ENCODE data around the gene RPS6KC1.

RPS6KC1 gene

DNA sequence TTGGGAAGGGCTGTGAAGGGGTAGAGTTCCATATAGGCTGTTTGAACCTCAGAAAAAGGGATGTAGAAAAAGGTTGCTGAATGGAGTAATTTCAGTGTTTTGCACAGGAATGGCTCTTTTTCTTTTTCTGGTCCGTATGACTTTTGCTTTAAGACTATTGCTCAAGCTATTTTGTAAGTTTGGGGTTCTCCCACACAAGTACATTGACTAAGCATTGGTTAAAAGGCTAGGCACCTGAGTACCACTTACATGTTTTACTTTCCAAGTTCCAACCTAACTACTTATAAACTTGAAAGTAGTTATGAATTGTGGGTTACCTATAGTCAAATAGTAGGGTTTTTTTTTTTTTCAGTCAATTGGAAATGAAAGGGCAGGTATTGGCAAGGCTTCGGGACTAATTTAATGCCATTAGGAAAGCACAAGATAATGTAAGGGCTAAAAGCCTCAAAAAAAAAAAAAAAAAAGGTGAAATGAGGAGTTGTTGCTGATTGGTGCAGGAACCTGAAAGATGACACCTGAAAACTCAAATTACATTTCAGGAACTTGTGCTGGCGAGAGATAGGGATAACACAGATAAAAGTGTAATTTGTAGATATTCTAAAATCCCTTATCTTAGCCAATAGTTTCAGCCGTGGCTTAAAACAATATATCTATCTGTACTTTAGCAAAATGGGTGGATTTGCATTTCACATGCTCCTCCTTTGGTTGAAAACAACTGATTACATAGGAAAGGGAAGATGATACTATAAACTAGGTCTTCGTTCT lies 209.5 kb downstream of the RPS6KC1 start:
- FAIRE-seq (no peak), DNase-seq (ENCODE audit: insufficient read length, low spot score) (no peak)
- no peak for TF ChIP-seq SPI1 (IDR thresholded peaks at IDR 0.05; ENCODE audit: low read depth, low read length)
- no peak for TF ChIP-seq POLR2AphosphoS5 (IDR thresholded peaks at IDR 0.05; ENCODE audit: low read depth, low read length)
- TF ChIP-seq PAX5 (IDR thresholded peaks at IDR 0.05; ENCODE audit: insufficient read depth, low read length, severe bottlenecking): no peak
- TF ChIP-seq POU2F2 (IDR thresholded peaks at IDR 0.05; ENCODE audit: low read depth, low read length): no peak
- TF ChIP-seq POLR2A (IDR thresholded peaks at IDR 0.05; ENCODE audit: low read depth, low read length): no peak
- TF ChIP-seq TAF1 (IDR thresholded peaks at IDR 0.05; ENCODE audit: low read depth, low read length): no peak

DNA sequence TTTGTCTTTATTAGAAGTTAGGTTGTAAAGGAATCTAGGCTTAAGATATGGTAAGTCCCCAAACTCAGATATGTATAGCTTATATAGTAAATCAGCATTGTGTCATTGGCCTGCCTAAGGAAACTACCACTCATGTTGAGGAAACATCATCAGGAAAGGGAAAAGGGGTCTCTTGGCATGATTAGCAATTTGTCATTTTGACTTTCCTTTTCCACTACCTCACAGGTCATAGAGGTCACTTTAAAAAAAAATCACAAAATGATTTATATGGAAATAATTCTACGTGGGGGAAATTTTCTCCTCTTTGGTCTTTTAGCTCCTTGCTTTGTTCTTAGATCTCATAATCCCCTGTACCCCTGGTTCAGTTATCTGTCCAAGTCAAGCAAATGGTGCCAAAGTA lies 213.5 kb downstream of the RPS6KC1 start:
- FAIRE-seq (no peak), DNase-seq (ENCODE audit: insufficient read length, low spot score) (no peak)
- TF ChIP-seq PAX5 (IDR thresholded peaks at IDR 0.05; ENCODE audit: insufficient read depth, low read length, severe bottlenecking) (no peak), TAF1 (IDR thresholded peaks at IDR 0.05; ENCODE audit: low read depth, low read length) (no peak), POLR2A (IDR thresholded peaks at IDR 0.05; ENCODE audit: low read depth, low read length) (no peak), POLR2AphosphoS5 (IDR thresholded peaks at IDR 0.05; ENCODE audit: low read depth, low read length) (no peak), SPI1 (IDR thresholded peaks at IDR 0.05; ENCODE audit: low read depth, low read length) (no peak), POU2F2 (IDR thresholded peaks at IDR 0.05; ENCODE audit: low read depth, low read length) (no peak)

DNA sequence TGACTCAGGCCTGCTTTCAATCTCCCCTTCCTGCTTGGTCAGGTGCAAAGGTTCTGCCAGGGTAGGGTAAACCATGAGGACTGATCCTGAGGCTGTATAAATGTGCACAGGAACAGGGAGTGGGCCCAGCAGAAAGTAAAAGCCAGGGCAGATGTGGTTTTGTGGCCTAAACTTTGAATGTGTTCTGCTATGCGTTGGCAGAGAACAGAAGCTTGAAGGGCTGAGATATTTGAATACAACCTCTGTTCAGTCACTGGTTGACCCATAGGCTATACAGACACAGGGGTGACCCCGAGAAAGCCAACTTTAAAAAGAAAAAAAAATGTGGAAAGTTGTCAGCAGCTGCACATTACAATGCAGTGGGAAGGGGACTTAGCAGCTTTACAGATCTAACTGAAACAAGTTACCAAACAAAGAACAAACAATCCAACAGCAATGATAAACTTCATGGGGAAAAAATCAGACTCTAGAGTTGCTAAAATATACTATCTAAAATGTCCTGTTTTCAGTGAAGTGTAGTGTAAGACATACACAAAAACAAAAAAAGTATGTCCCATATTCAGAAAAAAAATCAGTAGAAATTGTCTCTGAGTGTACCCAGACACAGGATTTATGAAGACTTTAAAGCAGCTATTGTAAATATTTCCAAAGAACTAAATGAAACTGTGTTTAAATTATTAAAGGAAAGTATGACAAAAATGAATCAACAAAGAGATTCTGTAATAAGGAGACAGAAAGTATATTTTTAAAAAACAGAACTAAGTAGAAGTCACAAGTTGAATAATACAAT lies 216.1 kb downstream of the RPS6KC1 start:
- FAIRE-seq (no peak), DNase-seq (ENCODE audit: insufficient read length, low spot score) (no peak)
- TF ChIP-seq POLR2AphosphoS5 (IDR thresholded peaks at IDR 0.05; ENCODE audit: low read depth, low read length): no peak
- no peak for TF ChIP-seq PAX5 (IDR thresholded peaks at IDR 0.05; ENCODE audit: insufficient read depth, low read length, severe bottlenecking)
- no peak for TF ChIP-seq POLR2A (IDR thresholded peaks at IDR 0.05; ENCODE audit: low read depth, low read length)
- TF ChIP-seq TAF1 (IDR thresholded peaks at IDR 0.05; ENCODE audit: low read depth, low read length): no peak
- TF ChIP-seq SPI1 (IDR thresholded peaks at IDR 0.05; ENCODE audit: low read depth, low read length): no peak
- TF ChIP-seq POU2F2 (IDR thresholded peaks at IDR 0.05; ENCODE audit: low read depth, low read length): no peak

DNA sequence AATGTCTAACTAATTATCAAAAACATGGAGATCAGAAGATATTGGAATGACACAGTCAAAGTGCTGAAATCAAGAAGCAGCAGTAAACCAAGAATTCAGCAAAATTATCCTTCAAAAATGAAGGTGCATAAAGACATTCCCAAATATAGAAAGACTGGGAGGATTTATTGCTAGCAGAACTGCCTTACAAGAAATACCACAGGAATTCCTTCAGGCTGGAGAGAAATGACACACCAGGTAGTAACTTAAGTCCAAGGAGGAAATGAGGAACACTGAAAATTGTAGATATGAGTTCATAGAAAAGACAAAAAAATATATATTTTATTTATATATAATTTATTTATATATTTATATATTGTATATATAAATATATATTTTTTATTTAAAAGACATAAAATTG lies 217.2 kb downstream of the RPS6KC1 start:
- FAIRE-seq (no peak), DNase-seq (ENCODE audit: insufficient read length, low spot score) (no peak)
- no peak for TF ChIP-seq POLR2AphosphoS5 (IDR thresholded peaks at IDR 0.05; ENCODE audit: low read depth, low read length)
- no peak for TF ChIP-seq SPI1 (IDR thresholded peaks at IDR 0.05; ENCODE audit: low read depth, low read length)
- no peak for TF ChIP-seq POLR2A (IDR thresholded peaks at IDR 0.05; ENCODE audit: low read depth, low read length)
- no peak for TF ChIP-seq TAF1 (IDR thresholded peaks at IDR 0.05; ENCODE audit: low read depth, low read length)
- no peak for TF ChIP-seq PAX5 (IDR thresholded peaks at IDR 0.05; ENCODE audit: insufficient read depth, low read length, severe bottlenecking)
- TF ChIP-seq POU2F2 (IDR thresholded peaks at IDR 0.05; ENCODE audit: low read depth, low read length): no peak

DNA sequence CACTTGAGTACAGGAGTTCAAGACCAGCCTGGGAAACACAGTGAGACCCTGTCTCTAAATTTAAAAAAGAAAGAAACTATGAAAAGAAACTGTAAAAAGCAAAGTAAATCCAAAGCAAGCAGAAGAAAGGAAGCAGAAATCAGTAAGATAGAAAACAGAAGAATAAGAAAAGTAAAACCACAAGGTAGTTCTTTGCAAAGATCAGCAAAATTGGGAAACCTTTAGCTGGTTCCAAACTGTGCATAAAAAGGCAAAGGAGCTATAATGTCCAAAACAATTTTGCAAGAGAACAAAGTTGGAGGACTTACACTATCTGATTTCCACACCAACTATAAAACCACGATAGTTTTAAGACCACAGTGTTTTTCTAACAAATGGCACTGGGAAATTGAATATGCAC lies 218.8 kb downstream of the RPS6KC1 start:
- DNase-seq (ENCODE audit: insufficient read length, low spot score) (no peak), FAIRE-seq (no peak)
- TF ChIP-seq TAF1 (IDR thresholded peaks at IDR 0.05; ENCODE audit: low read depth, low read length) (no peak), POLR2A (IDR thresholded peaks at IDR 0.05; ENCODE audit: low read depth, low read length) (no peak), PAX5 (IDR thresholded peaks at IDR 0.05; ENCODE audit: insufficient read depth, low read length, severe bottlenecking) (no peak), SPI1 (IDR thresholded peaks at IDR 0.05; ENCODE audit: low read depth, low read length) (no peak), POU2F2 (IDR thresholded peaks at IDR 0.05; ENCODE audit: low read depth, low read length) (no peak), POLR2AphosphoS5 (IDR thresholded peaks at IDR 0.05; ENCODE audit: low read depth, low read length) (no peak)

DNA sequence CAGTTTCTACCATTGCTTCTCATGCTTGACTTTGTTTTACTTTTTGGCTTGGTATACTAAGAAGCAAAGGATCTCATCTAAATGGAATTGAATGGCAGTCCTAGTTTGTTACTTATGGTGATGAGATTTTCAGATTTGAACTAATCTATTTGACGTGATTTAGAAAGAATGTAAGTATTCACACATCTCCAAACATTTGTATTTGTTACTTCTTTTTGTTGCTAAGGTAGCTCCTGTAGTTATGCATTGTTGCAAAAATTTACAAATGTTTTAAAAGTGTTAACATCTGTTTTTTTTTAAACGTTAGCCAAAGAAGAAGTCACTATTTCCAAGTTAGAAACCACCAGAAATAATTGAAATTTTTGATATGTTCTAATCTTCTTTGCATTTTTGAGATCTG lies 222.5 kb downstream of the RPS6KC1 start:
- TF ChIP-seq PAX5 (IDR thresholded peaks at IDR 0.05; ENCODE audit: insufficient read depth, low read length, severe bottlenecking) (no peak), POU2F2 (IDR thresholded peaks at IDR 0.05; ENCODE audit: low read depth, low read length) (no peak), TAF1 (IDR thresholded peaks at IDR 0.05; ENCODE audit: low read depth, low read length) (no peak), POLR2AphosphoS5 (IDR thresholded peaks at IDR 0.05; ENCODE audit: low read depth, low read length) (no peak), POLR2A (IDR thresholded peaks at IDR 0.05; ENCODE audit: low read depth, low read length) (no peak), SPI1 (IDR thresholded peaks at IDR 0.05; ENCODE audit: low read depth, low read length) (no peak)
- no peak for DNase-seq (ENCODE audit: insufficient read length, low spot score)
- no peak for FAIRE-seq

DNA sequence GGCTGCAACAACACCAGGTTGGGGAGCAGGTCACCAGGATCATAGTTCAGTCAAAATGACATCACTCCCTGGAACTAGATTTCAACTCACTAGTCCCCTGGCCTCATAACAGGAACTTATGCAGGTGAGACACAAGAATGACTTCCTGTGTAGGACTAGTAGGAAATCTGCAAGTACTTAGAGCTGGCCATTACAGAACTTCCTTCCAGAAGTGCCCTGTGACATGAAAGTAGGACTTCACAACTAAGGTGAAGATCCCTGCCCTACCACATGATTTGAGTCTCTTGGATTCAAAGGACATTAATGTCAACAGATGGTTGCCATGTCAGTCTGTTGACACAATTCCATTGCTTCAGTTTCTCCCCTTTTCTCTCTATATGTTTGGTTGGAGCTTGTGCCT lies 223.1 kb downstream of the RPS6KC1 start:
- DNase-seq (ENCODE audit: insufficient read length, low spot score) (no peak), FAIRE-seq (no peak)
- TF ChIP-seq POU2F2 (IDR thresholded peaks at IDR 0.05; ENCODE audit: low read depth, low read length): no peak
- TF ChIP-seq TAF1 (IDR thresholded peaks at IDR 0.05; ENCODE audit: low read depth, low read length): no peak
- TF ChIP-seq PAX5 (IDR thresholded peaks at IDR 0.05; ENCODE audit: insufficient read depth, low read length, severe bottlenecking): no peak
- no peak for TF ChIP-seq SPI1 (IDR thresholded peaks at IDR 0.05; ENCODE audit: low read depth, low read length)
- no peak for TF ChIP-seq POLR2AphosphoS5 (IDR thresholded peaks at IDR 0.05; ENCODE audit: low read depth, low read length)
- no peak for TF ChIP-seq POLR2A (IDR thresholded peaks at IDR 0.05; ENCODE audit: low read depth, low read length)

DNA sequence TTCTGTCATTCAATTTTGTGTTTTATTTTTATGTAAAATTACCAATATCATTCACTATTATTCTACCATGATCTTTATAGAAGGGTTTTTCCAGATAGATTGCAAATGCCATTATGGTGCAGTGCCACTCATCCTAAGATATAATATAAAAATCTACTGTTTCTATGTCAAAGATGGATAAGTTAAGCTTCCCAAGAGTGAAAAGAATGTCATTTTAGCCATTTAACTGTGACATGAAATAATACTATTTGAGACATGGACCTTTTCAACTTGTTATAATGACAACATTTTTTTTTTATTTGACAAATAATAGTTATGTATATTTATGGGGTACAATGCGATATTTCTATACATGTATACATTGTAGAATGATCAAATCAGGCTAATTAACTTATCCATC lies 224.3 kb downstream of the RPS6KC1 start:
- TF ChIP-seq POU2F2 (IDR thresholded peaks at IDR 0.05; ENCODE audit: low read depth, low read length) (no peak), TAF1 (IDR thresholded peaks at IDR 0.05; ENCODE audit: low read depth, low read length) (no peak), POLR2AphosphoS5 (IDR thresholded peaks at IDR 0.05; ENCODE audit: low read depth, low read length) (no peak), PAX5 (IDR thresholded peaks at IDR 0.05; ENCODE audit: insufficient read depth, low read length, severe bottlenecking) (no peak), SPI1 (IDR thresholded peaks at IDR 0.05; ENCODE audit: low read depth, low read length) (no peak), POLR2A (IDR thresholded peaks at IDR 0.05; ENCODE audit: low read depth, low read length) (no peak)
- FAIRE-seq (no peak), DNase-seq (ENCODE audit: insufficient read length, low spot score) (no peak)

DNA sequence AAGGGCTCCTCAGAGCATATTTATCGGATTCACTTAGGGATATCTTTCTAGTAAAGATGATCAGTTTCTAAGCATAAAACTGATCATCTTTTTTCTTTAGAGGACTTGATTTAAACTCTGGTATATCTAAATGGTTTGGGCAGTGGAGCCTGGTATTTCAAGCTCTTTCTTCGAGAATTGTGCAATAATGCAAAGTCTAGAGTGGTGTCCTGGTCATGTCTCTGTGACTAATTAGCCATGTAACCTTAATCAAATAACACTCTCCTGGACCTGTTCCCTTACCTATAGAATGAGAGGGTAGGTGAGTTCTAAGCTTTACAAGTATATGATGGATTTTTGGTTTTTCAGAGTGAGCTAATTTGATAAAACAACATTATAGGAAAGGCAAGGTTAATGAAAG lies 225.2 kb downstream of the RPS6KC1 start:
- DNase-seq (ENCODE audit: insufficient read length, low spot score): no peak
- TF ChIP-seq POLR2A (IDR thresholded peaks at IDR 0.05; ENCODE audit: low read depth, low read length): no peak
- no peak for TF ChIP-seq TAF1 (IDR thresholded peaks at IDR 0.05; ENCODE audit: low read depth, low read length)
- no peak for TF ChIP-seq SPI1 (IDR thresholded peaks at IDR 0.05; ENCODE audit: low read depth, low read length)
- no peak for TF ChIP-seq PAX5 (IDR thresholded peaks at IDR 0.05; ENCODE audit: insufficient read depth, low read length, severe bottlenecking)
- TF ChIP-seq POU2F2 (IDR thresholded peaks at IDR 0.05; ENCODE audit: low read depth, low read length): no peak
- no peak for TF ChIP-seq POLR2AphosphoS5 (IDR thresholded peaks at IDR 0.05; ENCODE audit: low read depth, low read length)
- FAIRE-seq: no peak

Measured in GM12891 (cell line).